ENCODE results near the gene AMFR. TPM values are rescaled to one million over a fixed set of nuclear protein-coding genes. Genes with fewer than 3 reads are reported as not detected.

AMFR gene
- total RNA-seq, 1 donor from 2014 or later = 136 TPM

GRCh38 chr16:56369202-56369601, 56.1 kb downstream of the AMFR start:
- Mint-ChIP-seq H3K27ac (ENCODE audit: unreplicated experiment) (no peak overlapping the region), H3K9me3 (ENCODE audit: unreplicated experiment) (no peaks in the 10 kb centered on the region), H3K36me3 (ENCODE audit: unreplicated experiment) (peaks cover 27% of the 10 kb centered on the region), H3K4me3 (ENCODE audit: unreplicated experiment) (no peak overlapping the region), H3K4me1 (ENCODE audit: unreplicated experiment) (peaks cover 39% of the 10 kb centered on the region), H3K27me3 (ENCODE audit: unreplicated experiment) (no peaks in the 10 kb centered on the region)
- no peak for TF ChIP-seq CTCF (IDR thresholded peaks at IDR 0.05)
- no peak for DNase-seq (ENCODE audit: extremely low spot score, unreplicated experiment)

DNA sequence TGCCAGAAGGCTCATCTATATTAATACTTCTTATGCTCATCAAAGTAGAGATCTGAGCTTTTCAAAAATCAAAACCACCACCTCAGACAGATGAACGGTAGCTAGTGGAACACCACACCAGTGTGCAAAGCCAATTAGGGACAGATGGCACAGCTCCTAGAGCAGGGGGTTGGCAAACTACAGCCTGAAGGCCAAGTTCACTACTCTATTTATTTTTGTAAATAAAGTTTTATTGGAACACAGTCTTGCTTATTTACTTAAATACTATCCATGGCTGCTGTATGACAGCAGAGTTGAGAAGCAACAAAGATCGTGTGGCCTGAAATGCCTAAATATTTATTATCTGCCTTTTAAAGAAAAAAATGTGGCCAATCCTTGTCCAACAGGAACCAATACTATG, 56.8 kb downstream of the AMFR start:
- Mint-ChIP-seq H3K36me3 (ENCODE audit: unreplicated experiment) (peaks cover 25% of the 10 kb centered on the region), H3K27ac (ENCODE audit: unreplicated experiment) (no peak overlapping the region), H3K9me3 (ENCODE audit: unreplicated experiment) (no peaks in the 10 kb centered on the region), H3K4me1 (ENCODE audit: unreplicated experiment) (peaks cover 39% of the 10 kb centered on the region), H3K27me3 (ENCODE audit: unreplicated experiment) (no peaks in the 10 kb centered on the region), H3K4me3 (ENCODE audit: unreplicated experiment) (no peak overlapping the region)
- DNase-seq (ENCODE audit: extremely low spot score, unreplicated experiment) = no peak
- no peak for TF ChIP-seq CTCF (IDR thresholded peaks at IDR 0.05)

GRCh38 chr16:56367764-56368163, 57.6 kb downstream of the AMFR start:
- peaks cover 24% of the 10 kb centered on the region for H3K36me3 Mint-ChIP-seq (ENCODE audit: unreplicated experiment)
- no peak for TF ChIP-seq CTCF (IDR thresholded peaks at IDR 0.05)
- H3K27ac Mint-ChIP-seq (ENCODE audit: unreplicated experiment) = no peak overlapping the region
- no peak for DNase-seq (ENCODE audit: extremely low spot score, unreplicated experiment)
- no peaks in the 10 kb centered on the region for H3K27me3 Mint-ChIP-seq (ENCODE audit: unreplicated experiment)
- no peaks in the 10 kb centered on the region for H3K9me3 Mint-ChIP-seq (ENCODE audit: unreplicated experiment)
- H3K4me3 Mint-ChIP-seq (ENCODE audit: unreplicated experiment) = no peak overlapping the region
- H3K4me1 Mint-ChIP-seq (ENCODE audit: unreplicated experiment) = peaks cover 32% of the 10 kb centered on the region

- TF ChIP-seq CTCF (IDR thresholded peaks at IDR 0.05) = no peak
- Mint-ChIP-seq H3K27me3 (ENCODE audit: unreplicated experiment) (no peaks in the 10 kb centered on the region), H3K4me1 (ENCODE audit: unreplicated experiment) (peaks cover 24% of the 10 kb centered on the region)
These were observed 58.4 kb downstream of the AMFR start for GRCh38 chr16:56366945-56367344.

GRCh38 chr16:56365552-56365951, 59.8 kb downstream of the AMFR start:
- H3K9me3 Mint-ChIP-seq (ENCODE audit: unreplicated experiment) = no peaks in the 10 kb centered on the region
- H3K4me3 Mint-ChIP-seq (ENCODE audit: unreplicated experiment) = no peak overlapping the region
- peaks cover 10% of the 10 kb centered on the region for H3K4me1 Mint-ChIP-seq (ENCODE audit: unreplicated experiment)
- no peak for TF ChIP-seq CTCF (IDR thresholded peaks at IDR 0.05)
- peaks cover 33% of the 10 kb centered on the region for H3K36me3 Mint-ChIP-seq (ENCODE audit: unreplicated experiment)
- no peak overlapping the region for H3K27ac Mint-ChIP-seq (ENCODE audit: unreplicated experiment)
- no peak for DNase-seq (ENCODE audit: extremely low spot score, unreplicated experiment)
- H3K27me3 Mint-ChIP-seq (ENCODE audit: unreplicated experiment) = no peaks in the 10 kb centered on the region

More at GRCh38 chr16:56366945-56367344, 58.4 kb downstream of the AMFR start:
- no peak overlapping the region for H3K27ac Mint-ChIP-seq (ENCODE audit: unreplicated experiment)
- no peak for DNase-seq (ENCODE audit: extremely low spot score, unreplicated experiment)
- no peaks in the 10 kb centered on the region for H3K9me3 Mint-ChIP-seq (ENCODE audit: unreplicated experiment)
- no peak overlapping the region for H3K4me3 Mint-ChIP-seq (ENCODE audit: unreplicated experiment)
- peaks cover 32% of the 10 kb centered on the region for H3K36me3 Mint-ChIP-seq (ENCODE audit: unreplicated experiment)

Data from osteocyte (in vitro differentiated cells).